SK-N-SH treated with all-trans-retinoic acid at 6 μM for 48 hours (cell line): Measurements from ENCODE around the gene NTF3.

Source experiments
- ATAC-seq: fragments of 200-7000 bp; cut with Tn5 transposase; 3 replicates; pipeline ENCODE4 v1.9.1; 2020; ENCODE audit warnings: mild to moderate bottlenecking, moderate library complexity
- ARNTL ChIP-seq: fragments of 450-650 bp; formaldehyde crosslinking; IDR thresholded peaks from 2 replicates; pipeline ENCODE4 v1.5.0; 2020; ENCODE audit warnings: low read depth, mild to moderate bottlenecking, moderate library complexity, borderline replicate concordance
- BACH2 ChIP-seq: fragments of 250-450 bp; sonication (Bioruptor Pico); IDR thresholded peaks from 2 replicates; pipeline ENCODE4 v1.9.0; 2021; ENCODE audit warnings: mild to moderate bottlenecking, borderline replicate concordance
- CREB5 ChIP-seq: fragments of 250-450 bp; sonication (Bioruptor Pico); IDR thresholded peaks from 2 replicates; pipeline ENCODE4 v1.5.1; 2020; ENCODE audit warnings: low read depth, mild to moderate bottlenecking, moderate library complexity
- CSDC2 ChIP-seq: fragments of 250-450 bp; sonication (Bioruptor Pico); IDR thresholded peaks from 2 replicates; pipeline ENCODE4 v1.5.0; 2020; ENCODE audit warnings: mild to moderate bottlenecking, moderate library complexity
- CSRNP3 ChIP-seq: fragments of 250-450 bp; sonication (Bioruptor Pico); IDR thresholded peaks from 2 replicates; pipeline ENCODE4 v1.5.1; 2021; ENCODE audit warnings: mild to moderate bottlenecking, moderate library complexity
- ESRRG ChIP-seq: fragments of 250-450 bp; sonication (Bioruptor Pico); IDR thresholded peaks from 2 replicates; pipeline ENCODE4 v1.6.1; 2021; ENCODE audit warnings: mild to moderate bottlenecking
- GLIS3 ChIP-seq: fragments of 250-450 bp; sonication (Bioruptor Pico); IDR thresholded peaks from 2 replicates; pipeline ENCODE4 v1.5.0; 2020; ENCODE audit warnings: mild to moderate bottlenecking, moderate library complexity
- OSR1 ChIP-seq: fragments of 250-450 bp; sonication (Bioruptor Pico); IDR thresholded peaks from 2 replicates; pipeline ENCODE4 v1.8.0; 2022; ENCODE audit warnings: moderate library complexity, mild to moderate bottlenecking, inconsistent platforms
- PATZ1 ChIP-seq: fragments of 250-450 bp; sonication (Bioruptor Pico); IDR thresholded peaks from 2 replicates; pipeline ENCODE4 v1.8.0; 2020; ENCODE audit warnings: mild to moderate bottlenecking, moderate library complexity, borderline replicate concordance
- POU6F1 ChIP-seq: fragments of 250-450 bp; sonication (Bioruptor Pico); IDR thresholded peaks from 2 replicates; pipeline ENCODE4 v1.8.0; 2021; ENCODE audit warnings: low read depth, mild to moderate bottlenecking, moderate library complexity, borderline replicate concordance
- PPARA ChIP-seq: fragments of 250-450 bp; sonication (Bioruptor Pico); IDR thresholded peaks from 2 replicates; pipeline ENCODE4 v1.5.0; 2020; ENCODE audit warnings: mild to moderate bottlenecking, borderline replicate concordance
- RARB ChIP-seq: fragments of 250-450 bp; sonication (Bioruptor Pico); IDR thresholded peaks from 2 replicates; pipeline ENCODE4 v1.8.0; 2021; ENCODE audit warnings: mild to moderate bottlenecking, moderate library complexity
- SNAI2 ChIP-seq: fragments of 250-450 bp; sonication (Bioruptor Pico); IDR thresholded peaks from 2 replicates; pipeline ENCODE4 v1.5.0; 2020; ENCODE audit warnings: mild to moderate bottlenecking, moderate library complexity
- TCF4 ChIP-seq: fragments of 250-450 bp; sonication (Bioruptor Pico); IDR thresholded peaks from 2 replicates; pipeline ENCODE4 v1.8.0; 2021; ENCODE audit warnings: mild to moderate bottlenecking, moderate library complexity, borderline replicate concordance
- TOX ChIP-seq: fragments of 250-450 bp; sonication (Bioruptor Pico); IDR thresholded peaks from 2 replicates; pipeline ENCODE4 v1.8.0; 2021; ENCODE audit warnings: mild to moderate bottlenecking, moderate library complexity, borderline replicate concordance
- ZC3H10 ChIP-seq: fragments of 250-450 bp; sonication (Bioruptor Pico); IDR thresholded peaks from 2 replicates; pipeline ENCODE4 v1.5.1; 2021; ENCODE audit warnings: mild to moderate bottlenecking, moderate library complexity
- ZFP3 ChIP-seq: fragments of 250-450 bp; sonication (Bioruptor Pico); IDR thresholded peaks from 2 replicates; pipeline ENCODE4 v1.5.0; 2020; ENCODE audit warnings: mild to moderate bottlenecking, moderate library complexity
- ZFP30 ChIP-seq: fragments of 450-650 bp; formaldehyde crosslinking; IDR thresholded peaks from 2 replicates; pipeline ENCODE4 v1.5.0; 2022; ENCODE audit warnings: mild to moderate bottlenecking, moderate library complexity
- ZNF565 ChIP-seq: fragments of 450-650 bp; formaldehyde crosslinking; conservative IDR thresholded peaks from 2 replicates; pipeline ENCODE4 v1.5.0; 2020; ENCODE audit warnings: low read depth, mild to moderate bottlenecking, moderate library complexity
- ZNF70 ChIP-seq: fragments of 450-650 bp; formaldehyde crosslinking; IDR thresholded peaks from 2 replicates; pipeline ENCODE4 v1.5.0; 2020; ENCODE audit warnings: mild to moderate bottlenecking, moderate library complexity
- ZNF8 ChIP-seq: fragments of 450-650 bp; formaldehyde crosslinking; IDR thresholded peaks from 2 replicates; pipeline ENCODE4 v1.5.0; 2020; ENCODE audit warnings: mild to moderate bottlenecking, moderate library complexity

The NTF3 gene

GRCh38 chr12:5493018-5493417, 61.1 kb downstream of the NTF3 start:
- no peak for ATAC-seq
- TF ChIP-seq CREB5 (CRISPR knock-in tag): no peak
- TF ChIP-seq ZC3H10 (CRISPR knock-in tag): no peak
- TF ChIP-seq RARB (CRISPR knock-in tag): no peak
- no peak for TF ChIP-seq POU6F1 (CRISPR knock-in tag)
- TF ChIP-seq OSR1 (CRISPR knock-in tag): no peak
- TF ChIP-seq CSRNP3: no peak
- TF ChIP-seq PATZ1 (CRISPR knock-in tag): no peak
- no peak for TF ChIP-seq ZNF70 (CRISPR knock-in tag)
- no peak for TF ChIP-seq TCF4 (CRISPR knock-in tag)
- no peak for TF ChIP-seq ZNF565 (CRISPR knock-in tag)
- no peak for TF ChIP-seq TOX
- TF ChIP-seq ZFP30 (CRISPR knock-in tag): no peak
- TF ChIP-seq ARNTL (CRISPR knock-in tag): no peak
- no peak for TF ChIP-seq BACH2 (CRISPR knock-in tag)

GRCh38 chr12:5494343-5494742, 62.4 kb downstream of the NTF3 start:
- TF ChIP-seq ZNF565 (CRISPR knock-in tag) (no peak), SNAI2 (CRISPR knock-in tag) (no peak), ZFP3 (CRISPR knock-in tag) (no peak), TOX (no peak), ZNF8 (CRISPR knock-in tag) (no peak), CREB5 (CRISPR knock-in tag) (no peak), GLIS3 (no peak), TCF4 (CRISPR knock-in tag) (no peak)
- ATAC-seq: no peak

- ATAC-seq: no peak
- TF ChIP-seq TOX (no peak), ARNTL (CRISPR knock-in tag) (no peak), OSR1 (CRISPR knock-in tag) (no peak), POU6F1 (CRISPR knock-in tag) (no peak), GLIS3 (no peak), ZC3H10 (CRISPR knock-in tag) (no peak), RARB (CRISPR knock-in tag) (no peak), ZNF8 (CRISPR knock-in tag) (no peak), PPARA (CRISPR knock-in tag) (no peak), ESRRG (CRISPR knock-in tag) (no peak), CSDC2 (CRISPR knock-in tag) (no peak), CREB5 (CRISPR knock-in tag) (no peak), ZFP30 (CRISPR knock-in tag) (no peak), CSRNP3 (no peak), TCF4 (CRISPR knock-in tag) (no peak)
Observed at GRCh38 chr12:5497329-5498053, 65.6 kb downstream of the NTF3 start.
